Spinal cord (tissue), 10 donors: ENCODE measurements around the gene EEPD1. TPM values are rescaled to one million over a fixed set of nuclear protein-coding genes. Genes with fewer than 3 reads are reported as not detected.

Experiments
- DNase-seq, 6 donors: peaks; one replicate each; pipeline versions ENCODE4 v3.0.0 to v3.0.0-alpha.2; 2013 to 2015; ENCODE audit warnings: low spot score in 6 of 6, low read depth in 4 of 6
- H3K27ac ChIP-seq: one replicate; pipeline ENCODE4 v1.5.1; 2013; ENCODE audit warnings: low read depth, low read length, control low read depth
- H3K27me3 ChIP-seq: one replicate; pipeline ENCODE4 v1.6.1; 2013; ENCODE audit warnings: low read length; ENCODE audit not compliant: control insufficient read depth, insufficient read depth
- H3K36me3 ChIP-seq: one replicate; pipeline ENCODE4 v1.6.1; 2013; ENCODE audit warnings: low read length; ENCODE audit not compliant: control insufficient read depth, insufficient read depth
- H3K4me1 ChIP-seq: one replicate; pipeline ENCODE4 v1.6.1; 2013; ENCODE audit warnings: low read length; ENCODE audit not compliant: control insufficient read depth, insufficient read depth
- H3K4me3 ChIP-seq: one replicate; pipeline ENCODE4 v1.5.1; 2013; ENCODE audit warnings: low read depth, low read length, control low read depth
- H3K9me3 ChIP-seq: one replicate; pipeline ENCODE4 v1.6.1; 2013; ENCODE audit warnings: low read length; ENCODE audit not compliant: control insufficient read depth, insufficient read depth
- WGBS: methylation state at CpG from one replicate; pipeline ENCODE4 v1.1.5; 2013; ENCODE audit warnings: missing lambda C conversion rate; ENCODE audit not compliant: insufficient coverage; 5-methylcytosine and 5-hydroxymethylcytosine counted together
- polyA plus RNA-seq, 2 donors: library from polyadenylated mRNA; unstranded; fragments of 120-200 nt; gene quantifications; one replicate each; pipeline ENCODE4 v1.2.1, GENCODE V29; 2013; ENCODE audit not compliant: insufficient read length in 2 of 2
- total RNA-seq, 2 donors: library from RNA; depleted of rRNA in 1 of 2; stranded (reverse); fragments of 120-200 nt in 1 of 2; fragments of >200 nt in 1 of 2; gene quantifications; one replicate each; pipeline versions ENCODE4 v1.2.3 to v1.2.4, GENCODE V29; 2013 to 2014
- donor health status: healthy.

EEPD1 gene
- total and polyA plus RNA-seq, 4 donors = 25.8 to 55.8 (median 41.8) TPM

- no peak overlapping the region for H3K27ac ChIP-seq
- H3K27me3 ChIP-seq = peaks cover 2% of the 10 kb centered on the region
- no peak overlapping the region for H3K4me3 ChIP-seq
- DNase-seq = no peak
- 88% methylated on average over 7 of the region's 9 CpGs for WGBS
- H3K9me3 ChIP-seq = no peaks in the 10 kb centered on the region
- H3K4me1 ChIP-seq = peaks cover 17% of the 10 kb centered on the region
- peaks cover 9% of the 10 kb centered on the region for H3K36me3 ChIP-seq
These were observed 156.2 kb downstream of the EEPD1 start for GRCh38 chr7:36309301-36309700.

GRCh38 chr7:36309716-36310115 is 156.7 kb downstream of the EEPD1 start:
- Histone ChIP-seq H3K27ac (no peak overlapping the region), H3K27me3 (peaks cover 2% of the 10 kb centered on the region), H3K4me1 (peaks cover 13% of the 10 kb centered on the region), H3K9me3 (no peaks in the 10 kb centered on the region), H3K4me3 (no peak overlapping the region), H3K36me3 (peaks cover 9% of the 10 kb centered on the region)
- WGBS = 91% methylated on average over 5 of the region's 8 CpGs
- DNase-seq = no peak

DNA sequence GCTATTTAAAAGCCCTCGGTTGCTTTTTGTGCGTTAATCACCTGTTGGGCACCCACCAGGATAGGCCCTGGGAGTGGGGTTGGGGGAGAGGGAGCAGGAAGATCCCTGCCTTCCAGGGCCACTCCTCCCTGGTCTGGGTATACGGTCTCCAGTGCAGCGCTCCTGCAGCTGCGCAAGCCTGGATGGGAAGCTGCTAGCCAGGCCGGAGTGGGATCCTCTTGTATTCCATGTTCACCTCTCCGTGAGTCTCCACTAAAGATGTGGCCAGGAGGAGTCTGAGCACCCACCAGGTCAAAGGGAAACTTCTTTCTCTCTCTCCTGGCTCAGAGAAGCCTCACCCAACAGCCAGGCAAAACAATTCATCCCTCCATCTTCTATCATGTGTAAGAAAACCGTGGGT is 157.8 kb downstream of the EEPD1 start:
- H3K36me3 ChIP-seq = peaks cover 6% of the 10 kb centered on the region
- no peak for DNase-seq
- no peak overlapping the region for H3K27ac ChIP-seq
- H3K9me3 ChIP-seq = no peaks in the 10 kb centered on the region
- WGBS = 81% methylated on average over 6 of the region's 8 CpGs
- no peaks in the 10 kb centered on the region for H3K27me3 ChIP-seq
- peaks cover 11% of the 10 kb centered on the region for H3K4me1 ChIP-seq
- H3K4me3 ChIP-seq = no peak overlapping the region

DNA sequence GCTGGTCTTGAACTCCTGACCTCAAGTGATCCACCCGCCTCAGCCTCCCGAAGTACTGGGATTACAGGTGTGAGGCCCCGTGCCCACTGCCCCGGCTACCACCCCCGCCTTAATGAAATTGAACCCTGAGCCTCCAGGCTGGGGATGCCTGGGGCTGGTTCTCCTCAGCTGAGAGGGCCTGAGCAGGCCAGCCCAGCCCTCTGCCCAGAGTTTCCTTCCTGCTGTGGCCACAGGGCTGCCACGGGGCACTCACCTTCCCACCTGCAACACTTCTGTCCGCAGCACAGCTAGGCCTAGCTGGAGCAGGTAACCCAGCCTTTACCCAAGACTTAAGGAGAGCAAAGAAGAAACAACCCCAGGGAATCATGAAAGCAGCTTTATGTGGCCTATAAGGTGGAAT is 158.5 kb downstream of the EEPD1 start:
- Histone ChIP-seq H3K9me3 (no peaks in the 10 kb centered on the region), H3K4me3 (no peak overlapping the region), H3K36me3 (peaks cover 6% of the 10 kb centered on the region), H3K27me3 (no peaks in the 10 kb centered on the region), H3K27ac (no peak overlapping the region), H3K4me1 (peaks cover 11% of the 10 kb centered on the region)
- DNase-seq = no peak
- 93% methylated on average over 6 of the region's 7 CpGs for WGBS

DNA sequence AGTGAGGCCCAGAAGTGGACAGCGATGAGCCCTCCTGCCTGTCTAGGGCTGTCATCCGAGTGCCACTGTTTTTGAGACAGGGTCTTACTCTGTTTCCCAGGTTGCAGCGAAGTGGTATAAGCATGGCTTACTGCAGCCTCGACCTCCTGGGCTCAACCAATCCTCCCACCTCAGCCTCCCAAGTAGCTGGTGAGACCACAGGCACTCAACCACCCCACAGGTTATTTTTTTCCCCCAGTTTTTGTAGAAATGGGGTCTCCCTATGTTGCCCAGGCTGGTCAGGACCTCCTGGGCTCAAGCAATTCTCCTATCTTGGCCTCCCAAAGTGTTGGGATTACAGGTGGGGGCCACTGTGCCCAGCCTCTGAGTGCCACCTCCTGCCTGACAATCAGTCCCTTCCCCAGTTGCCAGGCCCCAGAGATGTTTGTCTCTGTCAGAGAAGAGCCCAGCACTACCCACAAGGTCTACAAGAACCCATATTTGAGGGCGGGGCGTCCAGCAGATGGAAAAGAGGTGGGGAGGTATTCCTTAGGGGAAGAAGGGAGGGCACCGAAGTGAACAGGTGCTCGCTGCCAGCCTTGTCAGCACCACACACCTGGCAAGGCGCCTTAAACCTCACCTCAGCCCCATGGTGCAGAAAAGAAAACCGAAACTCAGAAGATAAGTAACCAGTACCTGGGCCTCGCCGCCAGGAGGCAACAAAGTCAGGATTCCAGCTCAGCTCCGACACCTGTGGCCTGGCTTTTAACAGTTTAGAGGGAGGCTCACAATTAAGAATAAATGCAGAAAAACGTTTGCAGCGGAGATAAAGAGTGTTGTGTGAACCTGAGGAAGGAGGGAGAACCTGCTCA is 159.2 kb downstream of the EEPD1 start:
- no peak for DNase-seq
- 75% methylated on average over 9 of the region's 15 CpGs for WGBS
- no peak overlapping the region for H3K27ac ChIP-seq
- no peaks in the 10 kb centered on the region for H3K9me3 ChIP-seq
- H3K36me3 ChIP-seq = peaks cover 6% of the 10 kb centered on the region
- H3K4me1 ChIP-seq = peaks cover 11% of the 10 kb centered on the region
- no peaks in the 10 kb centered on the region for H3K27me3 ChIP-seq
- H3K4me3 ChIP-seq = no peak overlapping the region

DNA sequence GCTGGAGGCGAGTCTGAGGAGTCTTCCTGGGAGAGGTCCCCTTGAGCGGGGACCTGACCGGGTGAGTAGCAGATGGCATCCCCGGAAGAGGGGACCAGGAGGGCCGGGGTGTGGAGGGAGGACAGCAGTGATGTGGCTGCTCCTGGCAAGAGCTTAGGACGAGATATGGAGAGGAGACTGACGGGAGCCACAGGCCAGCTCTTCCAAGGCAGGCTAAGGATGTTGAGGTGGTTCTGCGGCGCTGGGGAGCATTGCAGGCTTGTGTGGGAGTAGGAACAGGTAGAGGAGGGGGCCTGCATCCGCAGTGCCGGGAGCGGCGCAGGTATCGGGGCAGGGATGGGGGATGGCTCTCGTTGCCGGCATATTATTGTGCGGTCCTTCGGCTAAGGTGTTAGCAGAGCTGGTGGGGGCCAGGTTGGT is 159.9 kb downstream of the EEPD1 start:
- Histone ChIP-seq H3K4me3 (no peak overlapping the region), H3K27ac (no peak overlapping the region), H3K4me1 (peaks cover 13% of the 10 kb centered on the region), H3K27me3 (no peaks in the 10 kb centered on the region), H3K36me3 (peaks cover 5% of the 10 kb centered on the region), H3K9me3 (no peaks in the 10 kb centered on the region)
- 91% methylated on average over 17 of the region's 18 CpGs for WGBS
- DNase-seq = no peak

DNA sequence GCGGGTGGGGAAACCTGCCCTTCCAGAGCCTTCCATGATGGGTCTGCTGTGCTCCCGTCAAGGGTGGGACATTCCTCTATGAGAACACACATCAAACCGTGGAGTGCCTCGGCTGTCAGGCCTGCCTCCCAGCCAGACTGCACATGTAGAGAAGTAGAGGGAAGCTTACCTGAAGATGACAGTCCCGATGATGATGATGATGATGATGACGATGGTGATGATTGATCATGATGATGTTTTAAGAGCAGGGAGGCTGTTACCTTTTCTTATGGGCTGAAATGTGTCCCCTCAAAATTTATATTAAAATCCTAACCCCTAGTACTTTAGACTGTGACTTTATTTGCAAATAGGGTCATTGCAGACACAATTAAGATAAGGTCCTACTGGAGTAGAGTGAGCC is 160.6 kb downstream of the EEPD1 start:
- no peaks in the 10 kb centered on the region for H3K9me3 ChIP-seq
- 91% methylated on average over 5 of the region's 6 CpGs for WGBS
- no peak overlapping the region for H3K4me3 ChIP-seq
- DNase-seq = no peak
- no peak overlapping the region for H3K27ac ChIP-seq
- no peaks in the 10 kb centered on the region for H3K27me3 ChIP-seq
- H3K36me3 ChIP-seq = peaks cover 3% of the 10 kb centered on the region
- peaks cover 11% of the 10 kb centered on the region for H3K4me1 ChIP-seq

DNA sequence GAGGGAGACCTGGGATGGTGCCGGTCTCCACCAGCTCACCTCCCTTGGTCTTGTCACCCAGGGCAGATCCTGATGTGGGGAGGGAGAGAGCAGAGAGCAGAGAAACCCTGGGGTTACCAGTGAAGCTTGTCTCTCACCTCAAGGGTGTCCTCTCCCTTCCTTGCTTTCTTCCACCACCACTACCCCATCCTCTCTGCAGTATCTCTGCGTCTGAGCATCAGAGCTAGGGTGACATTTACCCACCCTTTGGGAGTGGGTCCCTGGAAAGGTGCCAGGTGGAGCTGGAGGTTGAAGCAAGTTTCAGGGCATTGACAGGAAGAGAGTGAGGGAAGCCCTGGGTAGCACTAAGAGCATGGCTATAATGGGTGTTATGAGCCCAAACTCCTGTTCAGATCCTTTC is 161.4 kb downstream of the EEPD1 start:
- Histone ChIP-seq H3K36me3 (peaks cover 3% of the 10 kb centered on the region), H3K4me1 (peaks cover 6% of the 10 kb centered on the region), H3K27ac (no peak overlapping the region), H3K4me3 (no peak overlapping the region), H3K27me3 (no peaks in the 10 kb centered on the region), H3K9me3 (no peaks in the 10 kb centered on the region)
- no peak for DNase-seq
- WGBS = 100% methylated on average over 2 of the region's 2 CpGs

GRCh38 chr7:36315309-36315944 is 162.4 kb downstream of the EEPD1 start:
- Histone ChIP-seq H3K27me3 (no peaks in the 10 kb centered on the region), H3K36me3 (peaks cover 3% of the 10 kb centered on the region), H3K4me3 (no peak overlapping the region), H3K4me1 (peaks cover 6% of the 10 kb centered on the region), H3K9me3 (no peaks in the 10 kb centered on the region), H3K27ac (no peak overlapping the region)
- WGBS = 67% methylated on average over 8 of the region's 9 CpGs
- no peak for DNase-seq

GRCh38 chr7:36316319-36316718 is 163.3 kb downstream of the EEPD1 start:
- Histone ChIP-seq H3K36me3 (peaks cover 3% of the 10 kb centered on the region), H3K27me3 (no peaks in the 10 kb centered on the region), H3K27ac (no peak overlapping the region), H3K9me3 (no peaks in the 10 kb centered on the region), H3K4me1 (peaks cover 6% of the 10 kb centered on the region), H3K4me3 (no peak overlapping the region)
- 89% methylated on average over 7 of the region's 7 CpGs for WGBS
- no peak for DNase-seq
